NT2/D1 (cell line): ENCODE data around the gene FSCN2.

Source experiments
- SUZ12 ChIP-seq: IDR thresholded peaks from 2 replicates; pipeline ENCODE4 v1.6.1; 2011; ENCODE audit not compliant: insufficient read length, insufficient read depth; ENCODE audit errors: extremely low read depth
- ZNF274 ChIP-seq: IDR thresholded peaks from 2 replicates; pipeline ENCODE4 v1.6.1; 2011; ENCODE audit warnings: mild to moderate bottlenecking, low read depth, low read length

GRCh38 chr17:81575836-81576235, 47.7 kb downstream of the FSCN2 start:
- TF ChIP-seq ZNF274 (no peak), SUZ12 (no peak)
